AG10803 (cell line): ENCODE data around the gene DEAF1.
A peak's percentile ranks its signal among the peaks of the same experiment; 100 is the strongest.

Source experiments
- DNase-seq: peaks from one replicate; pipeline ENCODE4 v3.0.0; 2010; ENCODE audit warnings: low read depth
- H3K4me3 ChIP-seq: 2 replicates; pipeline ENCODE4 v1.5.1; 2011; ENCODE audit warnings: mild to moderate bottlenecking, low read length, control low read depth
- CTCF ChIP-seq: conservative IDR thresholded peaks from 2 replicates; pipeline ENCODE4 v1.5.1; 2011; ENCODE audit warnings: mild to moderate bottlenecking, low read length, control low read depth, inconsistent platforms

The DEAF1 gene

GRCh38 chr11:610146-610801 lies 84.7 kb downstream of the DEAF1 start:
- H3K4me3 ChIP-seq, result no peak overlapping the region
- no peak for TF ChIP-seq CTCF

GRCh38 chr11:609341-609811 lies 85.6 kb downstream of the DEAF1 start:
- H3K4me3 ChIP-seq, result no peak overlapping the region
- no peak for TF ChIP-seq CTCF
- DNase-seq, result no peak

More at GRCh38 chr11:610146-610801, 84.7 kb downstream of the DEAF1 start:
- DNase-seq, result no peak

GRCh38 chr11:608791-609251 lies 86.2 kb downstream of the DEAF1 start:
- H3K4me3 ChIP-seq, result no peak overlapping the region
- TF ChIP-seq CTCF, result no peak
- DNase-seq, result no peak

- TF ChIP-seq CTCF, result no peak
- no peak for DNase-seq
- H3K4me3 ChIP-seq, result no peak overlapping the region
These were observed 86.9 kb downstream of the DEAF1 start for GRCh38 chr11:607971-608659.

- no peak for DNase-seq
- no peak for TF ChIP-seq CTCF
- H3K4me3 ChIP-seq, result no peak overlapping the region
These were observed 87.8 kb downstream of the DEAF1 start for GRCh38 chr11:607020-607780.

- H3K4me3 ChIP-seq, result no peak overlapping the region
- TF ChIP-seq CTCF, result no peak
- DNase-seq, result peak; percentile 10
These were observed 88.8 kb downstream of the DEAF1 start for GRCh38 chr11:606245-606644.
